Esophagus muscularis mucosa (tissue), 4 donors: ENCODE results near the gene COL5A1. TPM values are rescaled to one million over a fixed set of nuclear protein-coding genes. Genes with fewer than 3 reads are reported as not detected.

ENCODE experiments used
- DNase-seq: peaks from one replicate; pipeline ENCODE4 v3.0.0-alpha.2; 2017; ENCODE audit errors: extremely low spot score
- H3K27ac ChIP-seq, 4 donors: fragments of 200-600 bp; sonication (generic); replicated peaks in 1 of 4; 1 replicate in 3 of 4; 2 replicates in 1 of 4; pipeline ENCODE4 v1.5.1; 2016 to 2019; ENCODE audit warnings: mild to moderate bottlenecking in 1 of 4
- H3K27me3 ChIP-seq, 4 donors: fragments of 200-600 bp; sonication (generic); one replicate each; pipeline versions ENCODE4 v1.5.1 to v1.6.0; 2016 to 2019
- H3K36me3 ChIP-seq, 4 donors: fragments of 200-600 bp; sonication (generic); one replicate each; pipeline ENCODE4 v1.5.1; 2016 to 2019
- H3K4me1 ChIP-seq, 4 donors: fragments of 200-600 bp; sonication (generic); one replicate each; pipeline ENCODE4 v1.5.1; 2016 to 2019
- H3K4me3 ChIP-seq, 4 donors: fragments of 200-600 bp; sonication (generic); 1 replicate in 2 of 4; 2 replicates in 2 of 4; pipeline ENCODE4 v1.5.1; 2016 to 2019; ENCODE audit warnings: mild to moderate bottlenecking in 4 of 4, moderate library complexity in 1 of 4
- H3K9me3 ChIP-seq, 4 donors: fragments of 200-600 bp; sonication (generic); 1 replicate in 3 of 4; 2 replicates in 1 of 4; pipeline ENCODE4 v1.5.1; 2016 to 2019
- CTCF ChIP-seq, 3 experiments: fragments of 200-600 bp in 2 of 3; fragments of 450-650 bp in 1 of 3; sonication (generic) in 2 of 3; IDR thresholded peaks; one replicate each; pipeline ENCODE4 v1.5.1; 2017 to 2019; ENCODE audit warnings: antibody characterized with exemption in 3 of 3, mild to moderate bottlenecking in 2 of 3, moderate library complexity in 1 of 3
- EP300 ChIP-seq: sonication (generic); formaldehyde crosslinking; IDR thresholded peaks from one replicate; pipeline ENCODE4 v1.6.1; 2017; ENCODE audit warnings: antibody characterized with exemption
- POLR2A ChIP-seq: fragments of 450-650 bp; IDR thresholded peaks from one replicate; pipeline ENCODE4 v1.6.1; 2017; ENCODE audit warnings: antibody characterized with exemption, moderate library complexity, mild to moderate bottlenecking, low read depth
- POLR2AphosphoS5 ChIP-seq, 2 donors: sonication (generic); formaldehyde crosslinking; IDR thresholded peaks; one replicate each; pipeline ENCODE4 v1.6.1; 2017; ENCODE audit warnings: antibody characterized with exemption in 2 of 2
- WGBS: methylation state at CpG from one replicate; pipeline ENCODE4 v1.1.5; 2018; 5-methylcytosine and 5-hydroxymethylcytosine counted together
- intact Hi-C: fragments of 100-400 bp; cut with DNase I; formaldehyde crosslinking; loops from one replicate; pipeline ENCODE4 v1.15.1; 2023
- total RNA-seq, 4 donors: library from RNA; depleted of rRNA; stranded (reverse); fragments of >200 nt; gene quantifications; one replicate each; pipeline versions ENCODE4 v1.1.0 to v1.2.1, GENCODE V29; 2016

Gene COL5A1
- total RNA-seq, 4 donors from 2014 or later = 36.0 to 89.5 (median 56.4) TPM

- WGBS = 81% methylated on average over 19 of the region's 28 CpGs
Measured at GRCh38 chr9:134863941-134864820, 222.6 kb downstream of the COL5A1 start.

DNA sequence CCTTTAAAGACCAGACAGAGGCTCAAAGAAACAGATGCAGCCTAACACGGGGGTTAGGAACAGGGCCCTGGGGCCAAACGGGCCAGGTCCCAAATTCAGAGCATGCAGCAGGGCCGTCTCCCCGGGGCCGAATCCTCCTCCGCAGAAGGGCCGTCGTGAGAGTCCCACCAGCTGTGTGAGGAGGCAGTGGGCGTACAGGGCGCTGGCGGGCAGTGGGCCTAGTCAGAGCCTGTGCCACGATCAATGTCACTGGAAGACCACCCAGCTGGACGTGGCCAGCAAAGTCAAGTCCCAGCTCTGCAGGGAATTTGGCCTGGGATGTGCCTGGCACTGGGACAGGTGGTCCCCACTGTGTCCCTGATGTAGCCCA, 223.2 kb downstream of the COL5A1 start:
- no peak overlapping the region for H3K27ac ChIP-seq
- H3K27me3 ChIP-seq = peaks cover 0 to 29% (median 0%) of the 10 kb centered on the region in 4 donors
- DNase-seq = no peak

More at GRCh38 chr9:134863941-134864820, 222.6 kb downstream of the COL5A1 start:
- intact Hi-C loops = no loop called here
- no peaks in the 10 kb centered on the region for H3K36me3 ChIP-seq
- TF ChIP-seq EP300 (no peak), POLR2A (no peak), POLR2AphosphoS5 (IDR thresholded peaks at IDR 0.05) (no peak)
- peaks cover 0 to 23% (median 0%) of the 10 kb centered on the region in 4 donors for H3K27me3 ChIP-seq
- no peak for DNase-seq
- peaks cover 0 to 13% (median 9%) of the 10 kb centered on the region in 4 donors for H3K4me1 ChIP-seq
- peak overlapping the region in 1 of 4 donors; percentile 33 for H3K27ac ChIP-seq
- H3K4me3 ChIP-seq = no peak overlapping the region
- no peaks in the 10 kb centered on the region for H3K9me3 ChIP-seq

DNA sequence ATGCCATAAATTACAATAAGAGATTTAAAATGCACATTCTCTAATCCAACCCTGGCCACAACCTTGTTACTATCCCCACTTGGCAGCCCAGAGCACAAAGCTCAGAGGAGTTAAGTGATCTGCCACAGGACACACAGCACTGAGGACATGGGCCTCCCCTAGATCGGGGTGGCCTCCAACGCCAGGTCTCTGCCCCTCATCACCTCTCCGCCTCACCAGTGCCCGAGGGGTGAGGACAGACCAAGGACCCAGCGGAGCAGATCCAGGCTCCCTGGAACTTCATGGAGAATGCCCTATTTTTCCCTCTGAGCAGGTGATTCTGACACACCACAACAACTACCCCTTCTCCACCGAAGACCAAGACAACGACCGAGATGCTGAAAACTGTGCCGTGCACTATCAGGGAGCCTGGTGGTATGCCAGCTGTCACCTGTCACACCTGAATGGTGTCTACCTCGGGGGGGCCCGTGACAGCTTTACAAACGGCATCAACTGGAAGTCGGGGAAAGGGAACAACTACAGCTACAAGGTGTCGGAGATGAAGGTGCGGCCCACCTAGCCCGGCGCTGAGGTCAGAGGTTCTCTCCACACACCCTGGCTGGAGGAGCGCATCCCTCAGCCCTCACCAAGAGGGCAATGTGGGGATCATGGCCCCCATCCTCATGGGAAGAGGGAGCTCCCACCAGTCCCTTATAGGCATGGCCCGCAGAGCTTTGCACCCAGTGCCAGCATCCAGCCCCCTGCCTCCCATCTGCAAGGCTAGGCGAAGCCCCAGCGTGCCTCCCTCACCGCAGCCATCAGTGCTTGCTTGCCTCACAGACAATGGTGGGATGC, 226.5 kb downstream of the COL5A1 start:
- Histone ChIP-seq H3K4me3 (no peak overlapping the region), H3K27ac (no peak overlapping the region), H3K4me1 (peaks cover 9 to 24% (median 14%) of the 10 kb centered on the region in 4 donors), H3K36me3 (no peaks in the 10 kb centered on the region), H3K27me3 (peaks cover 0 to 62% (median 0%) of the 10 kb centered on the region in 4 donors), H3K9me3 (no peaks in the 10 kb centered on the region)
- 92% methylated on average over 18 of the region's 22 CpGs for WGBS
- DNase-seq = no peak
- TF ChIP-seq EP300 = no peak
- TF ChIP-seq POLR2A = no peak
- TF ChIP-seq CTCF (IDR thresholded peaks at IDR 0.05) = no peak
- TF ChIP-seq POLR2AphosphoS5 (IDR thresholded peaks at IDR 0.05) = no peak
- intact Hi-C loops = no loop called here

More for the DNA sequence above, 223.2 kb downstream of the COL5A1 start:
- 85% methylated on average over 13 of the region's 13 CpGs for WGBS
- no peaks in the 10 kb centered on the region for H3K9me3 ChIP-seq
- TF ChIP-seq POLR2AphosphoS5 (IDR thresholded peaks at IDR 0.05) (no peak), CTCF (IDR thresholded peaks at IDR 0.05) (no peak), POLR2A (no peak), EP300 (no peak)
- H3K4me1 ChIP-seq = peaks cover 0 to 13% (median 9%) of the 10 kb centered on the region in 4 donors
- no peak overlapping the region for H3K4me3 ChIP-seq
- no peaks in the 10 kb centered on the region for H3K36me3 ChIP-seq
- intact Hi-C loops = no loop called here

GRCh38 chr9:134868751-134869553, 227.3 kb downstream of the COL5A1 start:
- no peak for DNase-seq

More at GRCh38 chr9:134868751-134869553, 227.3 kb downstream of the COL5A1 start:
- H3K4me3 ChIP-seq = no peak overlapping the region
- H3K27me3 ChIP-seq = peaks cover 0 to 62% (median 1%) of the 10 kb centered on the region in 4 donors
- no peak for TF ChIP-seq POLR2AphosphoS5 (IDR thresholded peaks at IDR 0.05)
- TF ChIP-seq CTCF (IDR thresholded peaks at IDR 0.05) = no peak
- no peak for TF ChIP-seq POLR2A
- TF ChIP-seq EP300 = no peak
- H3K9me3 ChIP-seq = no peaks in the 10 kb centered on the region
- no peaks in the 10 kb centered on the region for H3K36me3 ChIP-seq
- H3K27ac ChIP-seq = no peak overlapping the region
- WGBS = 95% methylated on average over 10 of the region's 25 CpGs
- H3K4me1 ChIP-seq = peaks cover 5 to 19% (median 12%) of the 10 kb centered on the region in 4 donors
- intact Hi-C loops = no loop called here
